ENCODE data around the gene SEC14L5. TPM values are rescaled to one million over a fixed set of nuclear protein-coding genes. Genes with fewer than 3 reads are reported as not detected.

SEC14L5 gene
- total RNA-seq, 1 donor: under 0.01 TPM

GRCh38 chr16:4935241-4935855 is 22.8 kb upstream of the SEC14L5 start:
- TF ChIP-seq CTCF (IDR thresholded peaks at IDR 0.05; ENCODE audit: insufficient read depth, low read depth, low read length): no peak
- no peak overlapping the region for H3K4me3 ChIP-seq (ENCODE audit: low read depth, low read length)
- peak; percentile 83 for DNase-seq (ENCODE audit: low read depth)

- DNase-seq (ENCODE audit: low read depth): no peak
- H3K4me3 ChIP-seq (ENCODE audit: low read depth, low read length): peak overlapping the region; percentile 61
These were observed 21.7 kb upstream of the SEC14L5 start for GRCh38 chr16:4936181-4936990.

GRCh38 chr16:4936991-4937781 is 20.9 kb upstream of the SEC14L5 start, which contains the start of gene PPL:
Gene PPL, minus strand, starts transcription at chr16:4937148. Its CDS starts 103 bp downstream, at chr16:4937045.
- no peak for TF ChIP-seq CTCF (IDR thresholded peaks at IDR 0.05; ENCODE audit: insufficient read depth, low read depth, low read length)
- H3K4me3 ChIP-seq (ENCODE audit: low read depth, low read length): peak within 1 kb of the TSS; percentile 61
- DNase-seq (ENCODE audit: low read depth): no peak

More at GRCh38 chr16:4936181-4936990, 21.7 kb upstream of the SEC14L5 start:
- TF ChIP-seq CTCF (IDR thresholded peaks at IDR 0.05; ENCODE audit: insufficient read depth, low read depth, low read length): peak; percentile 16

GRCh38 chr16:4937782-4938682 is 20.1 kb upstream of the SEC14L5 start:
- no peak for DNase-seq (ENCODE audit: low read depth)
- H3K4me3 ChIP-seq (ENCODE audit: low read depth, low read length): no peak overlapping the region

GRCh38 chr16:4938683-4939030 is 19.5 kb upstream of the SEC14L5 start:
- peak; percentile 43 for DNase-seq (ENCODE audit: low read depth)
- no peak overlapping the region for H3K4me3 ChIP-seq (ENCODE audit: low read depth, low read length)
- no peak for TF ChIP-seq CTCF (IDR thresholded peaks at IDR 0.05; ENCODE audit: insufficient read depth, low read depth, low read length)

More at GRCh38 chr16:4937782-4938682, 20.1 kb upstream of the SEC14L5 start:
- no peak for TF ChIP-seq CTCF (IDR thresholded peaks at IDR 0.05; ENCODE audit: insufficient read depth, low read depth, low read length)

GRCh38 chr16:4940719-4941118 is 17.4 kb upstream of the SEC14L5 start:
- TF ChIP-seq CTCF (IDR thresholded peaks at IDR 0.05; ENCODE audit: insufficient read depth, low read depth, low read length): no peak
- DNase-seq (ENCODE audit: low read depth): no peak
- no peak overlapping the region for H3K4me3 ChIP-seq (ENCODE audit: low read depth, low read length)

Measured in fibroblast of villous mesenchyme (primary cell).